ENCODE measurements around the gene INPP5A. TPM values are rescaled to one million over a fixed set of nuclear protein-coding genes. Genes with fewer than 3 reads are reported as not detected.

INPP5A gene
- total RNA-seq, 3 donors from 2014 or later: 26.6 to 50.6 (median 38.7) TPM

- Histone ChIP-seq H3K27ac (no peak overlapping the region), H3K27me3 (no peaks in the 10 kb centered on the region), H3K9me3 (peaks cover 1 to 5% of the 10 kb centered on the region in 2 donors), H3K4me1 (no peaks in the 10 kb centered on the region), H3K36me3 (no peaks in the 10 kb centered on the region), H3K4me3 (no peak overlapping the region)
- intact Hi-C loops (cut with DNase I; ENCODE audit: low total_unique reads): no loop called here
- TF ChIP-seq CTCF (IDR thresholded peaks at IDR 0.05) (no peak), POLR2AphosphoS5 (IDR thresholded peaks at IDR 0.05) (no peak), POLR2A (IDR thresholded peaks at IDR 0.05) (no peak)
- no peak for DNase-seq (ENCODE audit: low spot score in 2 of 2)
These were observed 174.1 kb downstream of the INPP5A start for GRCh38 chr10:132711613-132712121.

- no peak overlapping the region for H3K27ac ChIP-seq
- H3K27me3 ChIP-seq: no peaks in the 10 kb centered on the region
- H3K9me3 ChIP-seq: peaks cover 0 to 3% of the 10 kb centered on the region in 2 donors
- no peak for DNase-seq (ENCODE audit: low spot score in 2 of 2)
- TF ChIP-seq POLR2A (IDR thresholded peaks at IDR 0.05): no peak
- TF ChIP-seq CTCF (IDR thresholded peaks at IDR 0.05): no peak
- no peak for TF ChIP-seq POLR2AphosphoS5 (IDR thresholded peaks at IDR 0.05)
- H3K4me3 ChIP-seq: no peak overlapping the region
- no peaks in the 10 kb centered on the region for H3K4me1 ChIP-seq
- intact Hi-C loops (cut with DNase I; ENCODE audit: low total_unique reads): no loop called here
- no peaks in the 10 kb centered on the region for H3K36me3 ChIP-seq
These were observed 174.7 kb downstream of the INPP5A start for GRCh38 chr10:132712291-132712690.

- Histone ChIP-seq H3K27ac (no peak overlapping the region), H3K4me3 (no peak overlapping the region), H3K4me1 (no peaks in the 10 kb centered on the region), H3K27me3 (no peaks in the 10 kb centered on the region), H3K9me3 (peaks cover 0 to 4% of the 10 kb centered on the region in 2 donors), H3K36me3 (no peaks in the 10 kb centered on the region)
- DNase-seq (ENCODE audit: low spot score in 2 of 2): peak in 1 of 2 donors; percentile 27
- intact Hi-C loops (cut with DNase I; ENCODE audit: low total_unique reads): no loop called here
- TF ChIP-seq POLR2A (IDR thresholded peaks at IDR 0.05) (no peak), POLR2AphosphoS5 (IDR thresholded peaks at IDR 0.05) (no peak), CTCF (IDR thresholded peaks at IDR 0.05) (no peak)
These were observed 175.2 kb downstream of the INPP5A start for GRCh38 chr10:132712743-132713142.

DNA sequence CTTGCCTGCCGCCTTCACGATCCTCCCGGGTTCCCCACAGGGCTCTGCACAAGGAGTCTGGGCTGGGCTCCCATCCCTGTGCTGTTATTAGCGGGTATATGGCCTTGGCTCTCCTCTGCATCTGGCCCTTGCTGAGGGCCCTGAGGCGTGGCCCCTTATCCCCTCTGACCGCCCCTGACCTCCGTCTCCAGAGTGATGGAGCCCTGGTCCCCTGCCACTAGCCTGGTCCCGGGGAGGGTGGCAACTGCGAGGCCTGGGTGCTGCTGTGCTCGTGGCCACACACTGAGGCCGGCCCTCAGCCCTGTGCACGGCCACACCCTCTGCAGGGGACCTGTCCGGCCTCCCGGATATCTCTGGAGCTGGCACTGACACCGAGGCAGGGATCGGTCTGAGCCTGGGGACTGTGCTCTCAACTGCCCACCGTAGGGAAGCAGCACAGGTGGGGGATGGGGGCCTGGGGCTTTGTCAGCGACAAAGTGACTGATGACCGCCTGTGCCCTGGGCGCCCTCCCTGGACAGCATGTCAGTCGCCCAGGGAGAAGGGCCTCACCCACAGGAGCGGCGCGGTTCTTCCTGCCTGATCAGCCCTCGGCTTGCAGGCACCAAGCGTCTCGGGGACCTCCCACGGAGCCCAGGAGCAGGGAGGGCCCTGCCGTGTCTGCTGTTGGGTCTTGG, 176.0 kb downstream of the INPP5A start:
- DNase-seq (ENCODE audit: low spot score in 2 of 2): peak in 1 of 2 donors; percentile 28
- H3K4me1 ChIP-seq: no peaks in the 10 kb centered on the region

More for the DNA sequence above, 176.0 kb downstream of the INPP5A start:
- TF ChIP-seq CTCF (IDR thresholded peaks at IDR 0.05) (no peak), POLR2AphosphoS5 (IDR thresholded peaks at IDR 0.05) (no peak), POLR2A (IDR thresholded peaks at IDR 0.05) (no peak)
- no peak overlapping the region for H3K27ac ChIP-seq
- H3K9me3 ChIP-seq: peaks cover 0 to 4% of the 10 kb centered on the region in 2 donors
- H3K4me3 ChIP-seq: no peak overlapping the region
- H3K36me3 ChIP-seq: no peaks in the 10 kb centered on the region
- H3K27me3 ChIP-seq: no peaks in the 10 kb centered on the region
- intact Hi-C loops (cut with DNase I; ENCODE audit: low total_unique reads): no loop called here
